HCT116 (cell line): Measurements from ENCODE around the gene PMEPA1. TPM values are rescaled to one million over a fixed set of nuclear protein-coding genes. Genes with fewer than 3 reads are reported as not detected.

ENCODE experiments used
- ATAC-seq: fragments of 200-7000 bp; cut with Tn5 transposase; 2 replicates; pipeline ENCODE4 v1.9.1; 2020; ENCODE audit warnings: mild to moderate bottlenecking, moderate library complexity
- BruUV-seq: library from RNA; stranded (reverse); fragments of 400-500 nt; replicated peaks from 2 replicates; lab custom pipeline; 2021; lab: Mats Ljungman, UMichigan
- CTCF ChIA-PET: fragments of 300-600 bp; sonication (Branson Sonifier 250); formaldehyde crosslinking; loops from one replicate; lab custom pipeline; 2021; ENCODE audit warnings: antibody characterized with exemption; lab: Charles Lee
- POLR2A ChIA-PET: fragments of 300-600, 350-600 bp; sonication (Branson Sonifier 250); formaldehyde crosslinking; loops from one replicate; lab custom pipeline; 2021; ENCODE audit warnings: antibody characterized with exemption; lab: Charles Lee
- RAD21 ChIA-PET, 2 experiments: fragments of 300-600 bp; sonication (Branson Sonifier 250); formaldehyde crosslinking; loops; one replicate each; lab custom pipeline; 2023; ENCODE audit warnings: low total read pairs in 2 of 2; ENCODE audit not compliant: uncharacterized antibody in 2 of 2, unreplicated experiment in 2 of 2, low non-redundant PET in 1 of 2; lab: Charles Lee
- DNase-seq: peaks from one replicate; pipeline ENCODE4 v3.0.0-alpha.2; 2010; ENCODE audit warnings: low read depth, low spot score
- H2AFZ ChIP-seq: fragments of 200-600 bp; shearing (Covaris generic), sonication (generic); 2 replicates; pipeline ENCODE4 v1.6.1; 2017; ENCODE audit warnings: low read depth, mixed run types, mixed read lengths, antibody characterized with exemption, low read length; ENCODE audit not compliant: poor library complexity, severe bottlenecking
- H3K27ac ChIP-seq: 2 replicates; pipeline ENCODE4 v1.5.1; 2012; ENCODE audit warnings: low read depth, low read length
- H3K27me3 ChIP-seq: fragments of 200-600 bp; sonication (generic); 2 replicates; pipeline ENCODE4 v1.6.1; 2016; ENCODE audit warnings: mixed run types, low read length, mixed read lengths; ENCODE audit not compliant: insufficient read depth
- H3K36me3 ChIP-seq, 2 experiments: fragments of 200-500 bp in 1 of 2; fragments of 200-600 bp in 1 of 2; sonication (Bioruptor generic) in 1 of 2; sonication (generic) in 1 of 2; 2 replicates each; pipeline versions ENCODE4 v1.5.1 to v1.6.1; 2014 to 2016; ENCODE audit warnings: low read length in 2 of 2, inconsistent platforms in 1 of 2, mixed read lengths in 1 of 2, mixed run types in 1 of 2; ENCODE audit not compliant: insufficient read depth in 2 of 2, control insufficient read depth in 1 of 2
- H3K4me1 ChIP-seq, 2 experiments: fragments of 200-600 bp in 1 of 2; sonication (generic) in 1 of 2; 2 replicates each; pipeline versions ENCODE4 v1.5.1 to v1.6.1; 2012 to 2017; ENCODE audit warnings: low read length in 2 of 2, inconsistent platforms in 1 of 2, mild to moderate bottlenecking in 1 of 2, mixed read lengths in 1 of 2, mixed run types in 1 of 2, moderate library complexity in 1 of 2; ENCODE audit not compliant: insufficient read depth in 2 of 2, control insufficient read depth in 1 of 2
- H3K4me2 ChIP-seq: fragments of 200-600 bp; sonication (generic); 2 replicates; pipeline ENCODE4 v1.6.1; 2017; ENCODE audit warnings: mixed run types, low read length, mixed read lengths
- H3K4me3 ChIP-seq, 2 experiments: fragments of 200-600 bp in 1 of 2; sonication (generic) in 1 of 2; replicated peaks in 1 of 2; 2 replicates each; pipeline ENCODE4 v1.5.1; 2011 to 2016; ENCODE audit warnings: low read length in 2 of 2, control low read depth in 1 of 2, low read depth in 1 of 2, mild to moderate bottlenecking in 1 of 2, mixed read lengths in 1 of 2, mixed run types in 1 of 2
- H3K79me2 ChIP-seq: fragments of 200-600 bp; sonication (generic); 2 replicates; pipeline ENCODE4 v1.6.1; 2017; ENCODE audit warnings: mild to moderate bottlenecking, mixed run types, low read length, moderate library complexity, mixed read lengths; ENCODE audit not compliant: insufficient read depth
- H3K9ac ChIP-seq: fragments of 200-600 bp; sonication (generic); 2 replicates; pipeline ENCODE4 v1.6.1; 2016; ENCODE audit warnings: low read length, mixed read lengths
- H3K9me2 ChIP-seq: fragments of 200-600 bp; sonication (generic), shearing (Covaris generic); 2 replicates; pipeline ENCODE4 v1.6.1; 2017; ENCODE audit warnings: mixed run types, mild to moderate bottlenecking, moderate library complexity; ENCODE audit not compliant: insufficient read depth
- H3K9me3 ChIP-seq, 2 experiments: fragments of 200-500 bp in 1 of 2; fragments of 200-600 bp in 1 of 2; sonication (Bioruptor generic) in 1 of 2; sonication (generic) in 1 of 2; 2 replicates each; pipeline ENCODE4 v1.6.1; 2014 to 2017; ENCODE audit warnings: low read length in 2 of 2, mixed read lengths in 2 of 2, inconsistent platforms in 1 of 2, low read depth in 1 of 2, mild to moderate bottlenecking in 1 of 2, mixed run types in 1 of 2, moderate library complexity in 1 of 2; ENCODE audit not compliant: control insufficient read depth in 1 of 2, insufficient read depth in 1 of 2
- H4K20me1 ChIP-seq: fragments of 200-600 bp; sonication (generic), shearing (Covaris generic); 2 replicates; pipeline ENCODE4 v1.6.1; 2017; ENCODE audit warnings: mixed run types, mild to moderate bottlenecking, moderate library complexity; ENCODE audit not compliant: insufficient read depth
- CEBPB ChIP-seq: IDR thresholded peaks from 2 replicates; pipeline ENCODE4 v1.6.1; 2012; ENCODE audit warnings: low read depth
- CTCF ChIP-seq, 3 experiments: fragments of 200-600 bp in 1 of 3; sonication (generic) in 1 of 3; IDR thresholded peaks in 2 of 3; conservative IDR thresholded peaks in 1 of 3; 2 replicates each; pipeline ENCODE4 v1.5.1; 2012 to 2017; ENCODE audit warnings: low read depth in 2 of 3, low read length in 2 of 3, antibody characterized with exemption in 1 of 3, borderline replicate concordance in 1 of 3, control low read depth in 1 of 3, mild to moderate bottlenecking in 1 of 3, mixed read lengths in 1 of 3, mixed run types in 1 of 3, moderate library complexity in 1 of 3; ENCODE audit not compliant: insufficient read depth in 1 of 3
- EGR1 ChIP-seq: IDR thresholded peaks from 2 replicates; pipeline ENCODE4 v1.6.1; 2012; ENCODE audit warnings: low read depth
- FOSL1 ChIP-seq: IDR thresholded peaks from 2 replicates; pipeline ENCODE4 v1.6.1; 2012; ENCODE audit warnings: low read depth
- JUND ChIP-seq: IDR thresholded peaks from 2 replicates; pipeline ENCODE4 v1.6.1; 2012
- SIN3A ChIP-seq: IDR thresholded peaks from 2 replicates; pipeline ENCODE4 v1.6.1; 2012; ENCODE audit warnings: low read depth
- SP1 ChIP-seq: IDR thresholded peaks from 2 replicates; pipeline ENCODE4 v1.6.1; 2012; ENCODE audit warnings: low read depth
- TCF7L2 ChIP-seq: IDR thresholded peaks from 2 replicates; pipeline ENCODE4 v1.7.0; 2011; ENCODE audit warnings: borderline replicate concordance, inconsistent platforms; ENCODE audit not compliant: insufficient read depth, insufficient read length; ENCODE audit errors: extremely low read depth
- ZFX ChIP-seq: fragments of 450-650 bp; IDR thresholded peaks from 2 replicates; pipeline ENCODE4 v1.6.1; 2017
- intact Hi-C: fragments of 100-400 bp; cut with micrococcal nuclease; formaldehyde crosslinking; loops from 2 replicates; pipeline ENCODE4 v1.10.0; 2022
- total RNA-seq: library from RNA; stranded (reverse); gene quantifications from one replicate; pipeline ENCODE4 v1.2.1, GENCODE V29; 2021; ENCODE audit not compliant: unreplicated experiment
- TF ChIP-seq, protein P1 (sequence below): IDR thresholded peaks from 2 replicates; pipeline ENCODE4 v1.6.1; 2012
- TF ChIP-seq, protein P2 (sequence below): IDR thresholded peaks from 2 replicates; pipeline ENCODE4 v1.6.1; 2011; ENCODE audit warnings: mild to moderate bottlenecking, low read length, moderate library complexity; ENCODE audit not compliant: insufficient replicate concordance; ENCODE audit errors: extremely low read depth

The PMEPA1 gene
- total RNA-seq, 1 experiment from 2014 or later = 0.64 TPM

DNA sequence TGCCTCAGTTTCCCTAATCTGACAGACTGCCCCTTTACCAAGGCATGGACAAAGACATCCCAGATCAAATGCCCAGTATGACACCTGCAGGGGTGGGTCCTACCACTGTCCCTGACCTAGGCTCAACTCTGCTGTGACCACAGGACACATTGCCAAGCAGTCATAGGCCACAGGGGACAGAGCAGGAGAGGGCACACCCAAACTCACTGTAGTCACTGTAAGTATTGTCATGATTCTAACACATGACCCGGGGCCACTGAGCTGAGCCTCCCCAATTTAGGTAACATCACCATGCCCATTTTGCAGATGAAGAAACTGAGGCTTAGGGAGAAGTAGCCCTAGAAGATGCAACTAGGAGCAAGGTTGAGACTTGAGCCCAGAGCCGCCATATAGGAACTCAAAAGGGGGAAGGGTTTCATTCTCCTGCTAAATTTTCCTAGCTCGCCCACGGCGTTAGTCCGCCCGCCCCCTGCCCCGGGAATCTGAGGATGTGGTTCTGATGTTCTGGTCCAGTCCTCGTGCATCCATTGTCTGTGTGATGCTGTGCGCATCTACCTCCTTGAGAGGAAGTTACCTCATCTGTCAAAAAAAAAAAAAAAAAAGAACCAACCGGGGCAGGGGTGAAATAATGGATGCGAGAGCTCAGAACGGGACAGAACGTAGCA lies 44.8 kb downstream of the PMEPA1 start:
- H3K36me3 ChIP-seq = no peaks in the 10 kb centered on the region
- no peaks in the 10 kb centered on the region for H3K4me1 ChIP-seq
- H2AFZ ChIP-seq = no peak overlapping the region
- POLR2A ChIA-PET = no interaction called here
- H3K4me2 ChIP-seq = no peak overlapping the region
- CTCF ChIA-PET = interaction anchor here (0.7 kb wide), 1 partner anchor 431 kb away, joined by 3 read pairs; no protein-coding TSS in a partner anchor
- H3K9ac ChIP-seq = no peak overlapping the region
- H3K27ac ChIP-seq = no peak overlapping the region
- RAD21 ChIA-PET = no interaction called here
- no peaks in the 10 kb centered on the region for H3K79me2 ChIP-seq
- DNase-seq (no peak), ATAC-seq (no peak)
- intact Hi-C loops = no loop called here
- H3K4me3 ChIP-seq = no peak overlapping the region
- no peak for TF ChIP-seq CEBPB
- TF ChIP-seq ZFX = no peak
- no peak for TF ChIP-seq CTCF (IDR thresholded peaks at IDR 0.05 in 2 of 3, conservative IDR thresholded peaks at IDR 0.05 in 1 of 3; ENCODE audit: borderline replicate concordance in 1 of 3, insufficient read depth in 1 of 3, low read depth in 2 of 3, low read length in 2 of 3)
- no peak for TF ChIP-seq FOSL1
- TF ChIP-seq SIN3A = no peak
- TF ChIP-seq EGR1 = no peak
- TF ChIP-seq TCF7L2 = no peak
- no peak for TF ChIP-seq JUND
- no peaks in the 10 kb centered on the region for H4K20me1 ChIP-seq
- H3K27me3 ChIP-seq = 0 out of 2 replicates have a peak, but pooled peaks cover 8% of the 10 kb centered on the region
- no peaks in the 10 kb centered on the region; a peak in 1 of 4 replicates for H3K9me3 ChIP-seq
- no peaks in the 10 kb centered on the region for H3K9me2 ChIP-seq
- no TSS peak for BruUV-seq

DNA sequence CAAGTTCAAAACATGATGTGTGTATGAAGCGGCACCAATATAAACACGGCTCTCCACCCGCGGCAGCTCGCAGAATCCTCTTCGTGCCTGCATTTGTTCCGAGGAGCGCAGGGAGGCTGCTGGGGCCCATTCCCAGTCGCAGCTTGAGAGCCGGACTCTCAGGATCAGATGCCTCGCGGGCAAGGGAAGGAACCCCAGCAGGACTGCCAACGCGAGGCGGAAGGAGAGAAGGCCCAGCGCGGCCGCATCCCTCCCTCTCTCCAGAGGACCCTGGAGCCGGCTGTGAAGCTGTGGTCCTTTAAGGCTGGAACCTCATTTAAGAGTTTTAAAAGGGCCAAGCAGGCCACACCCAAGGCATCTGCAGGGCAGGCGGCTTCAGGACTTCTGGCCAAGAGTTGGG lies 45.3 kb downstream of the PMEPA1 start:
- Histone ChIP-seq H3K36me3 (no peaks in the 10 kb centered on the region), H3K27me3 (0 out of 2 replicates have a peak, but pooled peaks cover 8% of the 10 kb centered on the region), H3K4me2 (no peak overlapping the region), H4K20me1 (no peaks in the 10 kb centered on the region), H3K4me1 (no peaks in the 10 kb centered on the region), H2AFZ (no peak overlapping the region), H3K9me3 (no peaks in the 10 kb centered on the region; a peak in 1 of 4 replicates), H3K27ac (no peak overlapping the region), H3K4me3 (no peak overlapping the region), H3K9ac (no peak overlapping the region), H3K9me2 (no peaks in the 10 kb centered on the region), H3K79me2 (no peaks in the 10 kb centered on the region)
- BruUV-seq = no TSS peak
- ChIA-PET RAD21 (no interaction called here), POLR2A (no interaction called here), CTCF (no interaction called here)
- DNase-seq = no peak
- intact Hi-C loops = no loop called here
- no peak for ATAC-seq
- TF ChIP-seq SP1 (no peak), EGR1 (no peak), TCF7L2 (no peak), FOSL1 (no peak), SIN3A (no peak)
- TF ChIP-seq, protein P1, sequence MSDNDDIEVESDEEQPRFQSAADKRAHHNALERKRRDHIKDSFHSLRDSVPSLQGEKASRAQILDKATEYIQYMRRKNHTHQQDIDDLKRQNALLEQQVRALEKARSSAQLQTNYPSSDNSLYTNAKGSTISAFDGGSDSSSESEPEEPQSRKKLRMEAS = no peak
- TF ChIP-seq, protein P2, sequence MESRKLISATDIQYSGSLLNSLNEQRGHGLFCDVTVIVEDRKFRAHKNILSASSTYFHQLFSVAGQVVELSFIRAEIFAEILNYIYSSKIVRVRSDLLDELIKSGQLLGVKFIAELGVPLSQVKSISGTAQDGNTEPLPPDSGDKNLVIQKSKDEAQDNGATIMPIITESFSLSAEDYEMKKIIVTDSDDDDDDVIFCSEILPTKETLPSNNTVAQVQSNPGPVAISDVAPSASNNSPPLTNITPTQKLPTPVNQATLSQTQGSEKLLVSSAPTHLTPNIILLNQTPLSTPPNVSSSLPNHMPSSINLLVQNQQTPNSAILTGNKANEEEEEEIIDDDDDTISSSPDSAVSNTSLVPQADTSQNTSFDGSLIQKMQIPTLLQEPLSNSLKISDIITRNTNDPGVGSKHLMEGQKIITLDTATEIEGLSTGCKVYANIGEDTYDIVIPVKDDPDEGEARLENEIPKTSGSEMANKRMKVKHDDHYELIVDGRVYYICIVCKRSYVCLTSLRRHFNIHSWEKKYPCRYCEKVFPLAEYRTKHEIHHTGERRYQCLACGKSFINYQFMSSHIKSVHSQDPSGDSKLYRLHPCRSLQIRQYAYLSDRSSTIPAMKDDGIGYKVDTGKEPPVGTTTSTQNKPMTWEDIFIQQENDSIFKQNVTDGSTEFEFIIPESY = no peak
